Skeletal muscle cell (primary cell): Measurements from ENCODE around the gene ANO2.
"Not testable (repeated sequence)": the region's sequence is repeated elsewhere in the genome, so short reads cannot be mapped to it uniquely, and the experiment has no call there.

ENCODE experiments used
- DNase-seq: peaks from one replicate; pipeline ENCODE4 v3.0.0-alpha.2; 2010; ENCODE audit warnings: low read depth
- H3K4me3 ChIP-seq: 2 replicates; pipeline ENCODE4 v1.5.1; 2011; ENCODE audit warnings: low read depth, mild to moderate bottlenecking, control low read depth, low read length, moderate library complexity

Gene ANO2

DNA sequence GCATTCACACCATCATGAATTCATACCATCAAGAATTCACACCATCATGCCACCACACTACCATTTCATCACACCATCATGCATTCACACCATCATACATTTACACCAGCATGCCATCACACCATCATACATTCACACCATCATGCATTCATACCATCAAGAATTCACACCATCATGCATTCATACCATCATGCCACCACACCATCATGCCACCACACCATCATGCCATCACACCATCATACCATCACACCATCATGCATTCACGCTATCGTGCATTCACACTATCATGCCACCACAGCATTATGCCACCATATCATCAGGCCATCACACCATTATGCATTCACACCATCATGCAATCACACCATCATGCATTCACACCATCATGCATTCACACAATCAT, 79.7 kb downstream of the ANO2 start:
- DNase-seq = no peak
- H3K4me3 ChIP-seq = no peak overlapping the region

- H3K4me3 ChIP-seq = no peak overlapping the region
- no peak for DNase-seq
These were observed 80.1 kb downstream of the ANO2 start for GRCh38 chr12:5864972-5865371.

- no peak overlapping the region for H3K4me3 ChIP-seq
- DNase-seq = no peak
These were observed 80.8 kb downstream of the ANO2 start for GRCh38 chr12:5864301-5864700.

DNA sequence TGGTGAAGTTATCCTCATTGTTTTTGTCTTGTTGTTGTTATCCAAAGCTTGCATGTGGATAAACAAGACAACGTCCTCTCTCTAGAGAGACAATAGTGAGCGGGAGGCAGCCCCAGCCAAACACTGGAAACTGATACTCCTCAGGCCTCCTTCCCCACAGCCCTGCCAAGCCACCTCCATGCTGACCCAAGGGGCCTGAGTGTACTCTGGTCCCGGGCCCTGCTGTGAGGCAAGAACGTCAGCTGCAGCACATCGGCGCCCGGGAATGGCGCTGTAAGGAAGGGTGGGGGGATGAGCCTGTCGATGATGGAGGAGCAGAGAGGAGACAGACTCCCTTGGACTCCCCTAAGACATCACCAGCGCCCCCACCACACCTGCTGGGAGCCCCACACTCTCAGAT, 83.6 kb downstream of the ANO2 start:
- no peak overlapping the region for H3K4me3 ChIP-seq
- DNase-seq = no peak

GRCh38 chr12:5856692-5857091, 88.4 kb downstream of the ANO2 start:
- H3K4me3 ChIP-seq = no peak overlapping the region
- DNase-seq = no peak

DNA sequence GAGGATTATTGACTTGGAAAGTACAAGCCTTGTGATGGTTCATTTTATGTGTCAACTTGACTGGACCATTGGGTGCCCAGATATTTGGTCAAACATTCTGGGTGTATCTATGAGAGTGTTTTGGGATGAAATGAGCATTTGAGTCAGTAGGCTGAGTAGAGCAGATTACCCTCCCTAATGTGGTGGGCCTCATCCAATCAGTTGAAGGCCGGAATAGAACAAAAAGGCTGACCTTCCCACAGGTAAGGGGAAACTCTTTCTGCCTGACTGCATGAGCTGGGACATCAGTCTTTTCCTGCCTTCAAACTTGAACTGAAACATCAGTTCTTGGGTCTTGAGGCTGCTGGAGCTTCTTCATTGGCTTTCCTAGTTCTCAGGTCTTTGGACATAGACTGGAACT, 98.1 kb downstream of the ANO2 start:
- no peak for DNase-seq
- H3K4me3 ChIP-seq = no peak overlapping the region

GRCh38 chr12:5840944-5841343, 104.1 kb downstream of the ANO2 start:
- H3K4me3 ChIP-seq = no peak overlapping the region
- no peak for DNase-seq

GRCh38 chr12:5830111-5830510, 114.9 kb downstream of the ANO2 start:
- no peak for DNase-seq
- H3K4me3 ChIP-seq = no peak overlapping the region

DNA sequence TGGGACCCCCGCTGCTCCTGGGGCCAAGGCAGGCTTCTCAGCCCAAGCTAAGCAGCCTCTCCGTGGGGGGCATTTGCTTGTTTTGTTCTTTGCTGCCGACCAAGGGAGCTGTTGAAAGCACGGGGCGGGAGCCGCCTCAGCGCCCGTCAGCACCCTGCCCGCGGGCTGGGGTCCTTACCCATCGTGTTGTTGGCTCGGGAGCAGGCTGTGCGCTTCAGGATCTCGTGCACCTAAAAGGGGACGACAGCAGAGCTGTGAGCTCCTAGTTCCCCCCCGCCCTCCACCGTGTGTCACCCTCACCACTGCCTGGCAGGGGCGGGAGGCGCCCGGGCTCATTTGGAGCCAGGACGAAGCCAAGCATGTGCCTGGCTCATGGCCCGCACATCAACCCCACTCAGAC, 117.5 kb downstream of the ANO2 start:
- DNase-seq = no peak

GRCh38 chr12:5825761-5826160, 119.3 kb downstream of the ANO2 start:
- not testable (repeated sequence) for DNase-seq

More for the DNA sequence above, 117.5 kb downstream of the ANO2 start:
- H3K4me3 ChIP-seq = no peak overlapping the region

DNA sequence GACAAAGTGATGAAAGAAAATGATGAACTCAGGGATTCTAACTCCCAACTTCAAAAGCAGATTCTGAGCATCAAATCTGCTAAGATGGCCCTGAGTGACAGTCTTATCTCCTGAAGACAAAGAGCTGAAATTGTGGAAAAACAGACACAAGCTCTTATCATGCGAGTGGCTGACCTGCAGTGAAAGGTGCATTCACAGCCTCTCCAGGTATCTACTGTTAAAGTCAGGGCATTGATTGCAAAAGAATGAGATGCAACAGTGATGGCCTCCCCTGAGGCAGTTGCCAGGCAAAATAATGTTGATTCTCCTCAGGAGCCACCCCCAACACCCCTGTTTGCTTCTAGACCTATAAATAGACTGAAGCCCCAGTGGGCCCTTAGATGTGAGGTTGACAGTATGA, 126.2 kb downstream of the ANO2 start:
- DNase-seq, H3K4me3 ChIP-seq: not testable (repeated sequence)

More at GRCh38 chr12:5825761-5826160, 119.3 kb downstream of the ANO2 start:
- H3K4me3 ChIP-seq = not testable (repeated sequence)

GRCh38 chr12:5817246-5817645, 127.8 kb downstream of the ANO2 start:
- no peak for DNase-seq
- no peak overlapping the region for H3K4me3 ChIP-seq

DNA sequence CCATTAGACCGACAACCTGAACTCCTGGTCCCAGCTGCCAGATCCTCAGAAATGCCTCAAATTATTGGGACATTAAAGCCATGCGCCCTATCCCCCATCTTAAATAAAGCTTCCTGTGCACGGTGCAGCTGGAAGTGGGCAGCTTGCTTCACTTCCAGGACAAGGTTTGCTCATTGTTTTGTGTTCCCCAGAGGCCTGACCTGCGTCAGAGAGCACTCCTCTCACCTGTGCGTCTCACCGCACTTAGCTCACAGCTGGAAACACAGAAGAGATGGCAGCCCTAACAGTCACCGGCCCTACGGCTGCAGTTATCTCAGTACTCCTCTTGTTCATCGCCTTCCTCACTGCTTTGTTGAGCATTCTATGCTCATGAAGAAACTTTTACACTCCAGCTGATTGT, 135.5 kb downstream of the ANO2 start:
- no peak overlapping the region for H3K4me3 ChIP-seq
- DNase-seq = no peak

GRCh38 chr12:5808981-5809380, 136.1 kb downstream of the ANO2 start:
- peak; percentile 45 for DNase-seq
- H3K4me3 ChIP-seq = no peak overlapping the region

DNA sequence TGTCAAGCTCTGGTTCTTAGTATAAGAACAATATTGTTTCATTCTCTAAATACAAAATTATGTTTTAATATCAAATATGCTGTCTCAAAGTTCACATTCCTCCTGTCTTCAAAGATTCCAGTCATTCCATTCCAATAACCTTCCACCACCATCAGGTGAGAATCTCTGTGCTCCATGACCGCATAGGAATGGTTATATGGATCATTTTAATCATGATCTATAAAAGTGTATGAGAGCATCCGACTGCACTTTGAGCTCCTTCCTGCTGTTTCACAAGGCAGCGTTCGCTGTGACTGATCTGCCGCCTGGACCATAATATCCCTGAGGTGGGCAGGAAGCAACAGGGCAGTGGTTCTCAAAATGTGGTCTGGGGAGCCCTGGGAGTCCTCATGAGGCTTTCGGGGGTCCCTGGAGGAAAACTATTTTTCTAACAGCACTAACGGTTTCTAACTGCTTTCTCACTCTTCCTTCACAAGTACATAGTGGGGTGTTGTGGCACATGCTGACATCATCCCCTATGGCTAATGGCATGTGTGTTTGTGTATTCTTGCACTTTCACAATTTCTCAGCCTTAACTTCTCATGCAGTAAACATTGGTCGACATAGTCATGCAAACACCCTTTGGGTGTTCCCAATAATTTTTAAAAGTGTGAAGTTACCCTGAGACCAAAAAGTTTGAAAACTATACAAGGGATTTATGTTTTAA, 137.4 kb downstream of the ANO2 start:
- DNase-seq = no peak
- H3K4me3 ChIP-seq = no peak overlapping the region

DNA sequence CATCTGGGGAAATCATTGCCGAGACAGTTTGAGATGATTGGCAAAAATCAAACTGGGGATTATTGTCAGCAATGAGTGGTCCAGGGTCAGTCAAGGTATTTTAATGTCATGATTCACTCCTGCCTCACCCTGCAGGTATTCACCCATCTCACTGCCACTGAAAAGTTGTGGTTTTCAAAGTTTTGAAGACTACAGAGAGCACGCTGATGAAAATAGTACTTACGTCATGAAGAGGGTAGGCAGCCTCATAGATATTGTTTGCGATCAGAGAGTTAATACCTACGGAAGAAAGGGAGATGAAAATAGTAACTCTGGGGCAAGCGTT, 138.0 kb downstream of the ANO2 start:
- no peak overlapping the region for H3K4me3 ChIP-seq
- no peak for DNase-seq

DNA sequence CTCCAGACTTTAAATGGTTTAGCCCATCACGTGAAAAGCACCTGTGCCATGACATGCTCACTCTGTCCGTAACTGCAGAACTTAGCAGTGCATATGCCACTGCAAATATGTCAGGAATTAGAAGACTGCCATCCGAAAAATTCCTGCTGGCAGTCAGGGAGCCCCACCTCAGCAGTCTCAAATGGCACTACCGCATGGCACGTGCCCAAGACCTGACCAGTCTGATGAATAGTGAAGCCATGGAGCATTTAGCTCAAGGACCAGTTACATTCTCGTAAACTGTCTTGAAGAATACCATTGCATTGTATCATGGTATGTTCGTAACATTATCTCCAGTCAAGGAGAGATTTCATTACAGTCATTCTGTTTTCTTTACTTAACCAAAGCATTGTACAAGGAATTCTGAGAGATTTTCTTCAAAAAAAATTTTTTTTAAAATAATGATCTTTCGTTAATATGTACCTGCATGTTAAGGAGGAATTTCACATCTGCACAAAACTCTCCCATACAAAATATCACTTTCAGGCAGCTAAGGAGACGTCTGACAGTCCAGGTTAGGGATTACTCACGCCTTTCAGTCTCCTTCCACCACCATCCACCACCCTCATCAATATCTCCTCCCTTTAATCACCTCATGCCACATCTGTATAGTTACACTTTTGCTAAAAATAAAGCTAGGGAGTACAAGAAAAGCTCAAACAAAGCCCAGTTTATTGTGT, 138.5 kb downstream of the ANO2 start:
- no peak for DNase-seq

DNA sequence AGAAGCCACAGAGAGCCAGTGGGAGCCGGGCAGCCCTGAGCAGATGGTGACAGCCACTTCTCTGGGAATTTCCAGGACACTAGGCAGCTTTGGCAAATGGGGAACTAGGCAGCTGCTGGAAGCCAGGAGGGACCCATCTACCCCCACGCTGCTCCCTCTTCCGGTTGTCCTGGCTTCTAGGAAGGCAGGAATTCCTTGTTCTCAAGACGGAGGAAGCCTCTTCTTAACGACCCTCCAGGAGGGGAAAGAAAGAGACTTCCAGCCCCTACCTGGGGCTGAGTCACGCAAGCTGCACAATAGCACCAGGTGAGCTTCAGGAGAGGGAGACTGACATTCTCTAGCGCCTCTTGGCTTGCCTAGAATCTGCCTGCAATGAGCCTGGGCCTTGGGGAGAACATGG, 141.5 kb downstream of the ANO2 start:
- no peak overlapping the region for H3K4me3 ChIP-seq
- DNase-seq = no peak

More for the DNA sequence above, 138.5 kb downstream of the ANO2 start:
- no peak overlapping the region for H3K4me3 ChIP-seq

DNA sequence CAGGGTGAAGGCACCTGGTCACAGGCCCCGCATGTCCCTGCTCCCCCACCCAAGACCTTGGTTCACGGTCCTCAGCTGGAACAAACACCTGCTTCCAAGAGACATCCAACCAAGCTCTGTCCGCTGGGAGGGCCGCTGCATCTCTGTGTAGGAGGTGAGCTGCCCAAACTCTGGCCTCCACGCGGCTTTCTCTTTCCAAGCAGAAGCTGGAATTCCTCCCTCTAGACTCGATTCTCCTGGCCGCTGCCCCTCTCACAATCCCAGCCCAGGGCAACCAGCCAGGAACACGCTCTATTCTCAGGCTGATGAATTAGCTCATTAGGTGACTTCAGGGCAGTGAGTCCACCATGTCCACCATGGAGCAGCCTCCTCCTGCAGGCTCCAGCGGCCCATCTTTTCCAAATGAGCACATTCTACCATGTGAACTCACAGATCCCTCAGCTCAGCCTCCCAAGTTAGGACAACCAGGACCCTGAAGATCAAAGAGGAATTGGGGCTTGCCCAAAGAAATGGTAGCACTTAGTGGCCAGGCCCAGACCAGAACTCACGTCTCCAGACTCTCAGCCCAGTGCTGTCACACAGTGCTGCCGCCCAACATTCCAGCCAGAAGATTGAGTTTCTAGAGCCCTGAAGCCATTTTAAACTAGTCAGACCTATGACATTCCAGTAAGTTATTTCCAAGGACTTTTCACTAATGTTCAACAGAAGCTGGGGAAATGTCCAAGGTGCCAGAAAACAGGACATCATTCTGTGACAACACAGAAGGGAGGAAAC, 146.6 kb downstream of the ANO2 start:
- H3K4me3 ChIP-seq = no peak overlapping the region
- no peak for DNase-seq

DNA sequence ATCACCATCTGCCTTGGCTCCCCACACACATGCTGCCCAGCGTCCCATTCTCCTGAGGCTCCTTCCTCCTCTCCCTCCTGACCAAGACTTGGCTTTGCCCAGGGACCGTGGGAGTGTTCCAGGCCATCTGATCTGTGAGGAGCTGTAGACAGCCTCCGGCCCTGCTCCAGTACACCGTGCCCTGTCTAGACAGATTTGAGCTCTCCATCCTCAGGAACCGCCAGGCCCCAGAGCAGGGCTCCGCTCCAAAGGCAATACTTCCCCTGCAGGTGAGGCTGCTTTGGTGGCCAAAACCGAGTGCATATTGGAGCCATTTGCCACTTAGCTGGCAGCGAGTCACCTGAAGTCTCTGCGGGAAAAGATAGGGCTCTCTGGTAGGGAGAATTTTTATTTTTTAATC, 147.4 kb downstream of the ANO2 start:
- DNase-seq = no peak

DNA sequence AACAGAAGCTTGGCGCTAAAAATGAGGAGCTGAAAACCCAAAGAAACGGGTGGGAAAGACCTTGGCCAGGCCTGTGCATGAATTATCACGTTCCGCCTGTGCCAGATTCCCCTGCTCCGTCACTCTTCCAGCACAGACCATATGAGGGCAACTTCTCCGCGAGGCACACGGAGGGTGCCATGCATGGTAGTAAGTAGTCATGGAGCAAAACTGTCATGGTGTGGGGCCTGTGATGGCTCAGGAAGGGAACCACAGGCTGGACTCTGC, 148.2 kb downstream of the ANO2 start:
- DNase-seq = no peak
- H3K4me3 ChIP-seq = no peak overlapping the region

More for the DNA sequence above, 147.4 kb downstream of the ANO2 start:
- H3K4me3 ChIP-seq = no peak overlapping the region
